Stimulated activated CD4-positive, alpha-beta T cell treated with anti-CD3 and anti-CD28 coated beads, Interleukin-15, amount 100 ng/mL, for 1 hour (primary cell): ENCODE results near the gene RDH8.
"Not testable (repeated sequence)": the region's sequence is repeated elsewhere in the genome, so short reads cannot be mapped to it uniquely, and the experiment has no call there.

ENCODE experiments used
- DNase-seq, 2 donors: peaks; one replicate each; pipeline ENCODE4 v3.0.0-alpha.2; 2020; ENCODE audit warnings: low read depth in 1 of 2, low spot score in 1 of 2

Gene RDH8

DNA sequence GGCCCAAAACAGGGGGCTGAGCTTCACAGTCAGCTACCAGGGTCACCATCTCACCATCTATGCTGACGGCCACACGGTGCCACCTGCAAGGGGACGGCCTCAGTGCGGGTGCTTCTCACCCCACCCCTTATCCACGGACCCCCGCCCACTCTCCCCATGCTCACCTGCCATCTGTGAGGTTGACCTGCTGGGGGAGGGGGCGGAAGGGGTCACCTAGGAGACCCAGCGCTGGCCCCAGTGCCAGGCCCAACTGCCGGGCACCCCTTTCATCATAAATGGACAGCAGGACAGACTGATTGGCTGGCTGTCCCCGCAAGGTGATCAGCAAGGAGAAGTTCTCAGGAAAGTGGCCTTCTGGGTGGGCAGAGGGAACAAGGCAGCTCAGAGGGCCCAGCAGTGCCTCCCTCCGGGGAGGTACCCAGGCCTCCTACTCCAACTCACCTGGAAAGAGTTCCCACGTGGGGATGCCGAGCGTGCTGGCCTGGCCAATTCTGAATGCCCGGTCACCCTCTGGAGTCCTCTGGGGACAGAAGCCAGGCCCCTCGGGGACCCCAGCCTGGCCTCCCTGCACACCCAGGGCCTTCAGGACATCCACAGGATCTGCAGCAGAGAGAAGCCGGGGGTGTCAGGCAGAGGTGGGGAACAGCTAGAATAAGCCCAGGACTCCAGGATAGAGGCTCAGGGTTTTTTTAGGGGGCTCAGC is 7.5 kb upstream of the RDH8 start:
- DNase-seq: no peak

DNA sequence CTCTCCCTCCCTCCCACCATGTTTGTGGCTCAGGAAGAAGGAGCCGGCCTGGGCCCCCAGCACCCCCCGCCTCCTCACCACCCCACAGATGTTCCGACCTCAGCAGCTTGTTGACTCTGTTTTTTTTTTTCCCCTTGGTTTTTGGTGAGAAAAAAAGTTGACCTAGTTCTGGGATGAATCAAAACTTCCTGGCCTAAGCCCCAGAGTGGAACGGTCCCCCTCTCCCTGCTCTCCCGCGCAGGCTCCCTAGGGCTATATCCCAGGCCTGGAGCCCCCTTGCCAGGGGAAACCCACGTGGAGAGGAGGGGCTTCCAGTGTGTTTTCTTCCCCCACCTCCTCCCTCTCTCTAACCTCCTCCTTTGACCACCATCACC is 7.0 kb upstream of the RDH8 start:
- no peak for DNase-seq

DNA sequence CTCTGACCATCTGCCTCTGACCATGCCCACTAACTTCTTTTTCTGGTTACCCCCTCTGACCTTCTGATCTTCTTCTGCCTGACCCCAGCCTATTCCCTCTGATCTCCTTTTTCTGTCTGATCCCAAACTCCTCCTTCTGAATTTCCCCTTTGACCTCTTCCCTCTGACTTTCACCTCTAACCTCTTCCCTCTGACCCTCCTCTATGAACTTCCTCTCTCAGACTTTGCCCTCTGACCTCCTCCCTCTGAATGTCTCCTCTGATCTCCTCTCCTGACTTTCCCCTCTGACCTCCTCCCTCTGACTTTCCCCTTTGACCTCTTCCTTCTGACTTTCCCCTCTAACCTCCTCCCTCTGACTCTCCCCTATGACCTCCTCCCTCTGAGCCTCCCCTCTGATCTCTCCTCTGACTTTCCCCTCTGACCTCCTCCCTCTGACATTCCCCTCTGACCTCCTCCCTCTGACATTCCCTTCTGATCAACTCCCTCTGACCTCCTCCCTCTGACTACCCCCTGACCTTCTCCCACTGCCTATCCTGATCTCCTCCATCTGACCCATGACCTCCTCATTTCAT is 6.4 kb upstream of the RDH8 start:
- DNase-seq: no peak

DNA sequence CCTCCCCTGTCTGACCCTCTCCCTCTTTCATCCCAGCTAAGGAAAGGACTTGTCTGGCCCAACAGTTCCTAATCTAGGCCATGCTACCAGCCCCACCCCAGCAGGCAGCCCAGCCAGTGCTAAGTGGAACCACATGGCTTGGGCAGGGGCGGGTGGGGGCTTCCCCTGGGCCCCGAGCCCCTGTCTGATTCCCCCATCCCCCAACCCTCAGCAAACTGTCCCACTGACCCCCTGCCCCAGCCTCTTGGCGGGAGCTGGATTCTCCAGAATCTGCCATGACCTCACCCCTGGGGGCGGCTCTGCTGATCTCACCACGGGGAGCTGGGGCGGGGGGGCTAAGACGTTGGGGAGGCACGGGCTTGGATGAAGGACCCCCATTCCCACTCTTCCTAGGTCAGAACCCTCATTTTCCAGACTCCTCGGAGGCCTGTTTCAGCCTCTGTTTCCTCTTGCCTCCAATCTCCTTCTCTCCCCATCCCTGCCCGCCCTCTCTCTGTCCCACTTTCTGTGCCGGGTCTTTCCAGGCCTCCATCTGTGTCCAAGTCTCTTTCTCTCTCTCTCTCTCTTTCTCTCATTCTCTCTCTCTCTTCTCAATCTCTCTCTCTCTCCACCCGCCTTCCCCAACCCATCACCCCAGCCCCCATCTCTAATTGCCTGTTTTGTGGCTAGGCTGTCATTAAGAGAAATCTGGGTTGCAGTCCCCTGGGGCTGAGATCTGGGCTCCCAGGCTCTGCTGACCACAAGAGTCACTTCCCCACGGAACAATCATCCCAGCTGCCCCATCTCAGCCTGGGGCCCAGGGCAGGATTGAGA is 5.7 kb upstream of the RDH8 start:
- no peak for DNase-seq

GRCh38 chr19:10008184-10008765 is 5.0 kb upstream of the RDH8 start:
- DNase-seq: no peak

- DNase-seq: no peak
These were observed 3.5 kb upstream of the RDH8 start for GRCh38 chr19:10009714-10010224.

- DNase-seq: no peak
These were observed 3.0 kb upstream of the RDH8 start, which contains the start of gene COL5A3 for GRCh38 chr19:10010247-10010691. Gene COL5A3 (minus strand): TSS chr19:10010504. CDS start chr19:10010385, 119 bp downstream.

- DNase-seq: no peak
These were observed 2.3 kb upstream of the RDH8 start for GRCh38 chr19:10010939-10011338.

DNA sequence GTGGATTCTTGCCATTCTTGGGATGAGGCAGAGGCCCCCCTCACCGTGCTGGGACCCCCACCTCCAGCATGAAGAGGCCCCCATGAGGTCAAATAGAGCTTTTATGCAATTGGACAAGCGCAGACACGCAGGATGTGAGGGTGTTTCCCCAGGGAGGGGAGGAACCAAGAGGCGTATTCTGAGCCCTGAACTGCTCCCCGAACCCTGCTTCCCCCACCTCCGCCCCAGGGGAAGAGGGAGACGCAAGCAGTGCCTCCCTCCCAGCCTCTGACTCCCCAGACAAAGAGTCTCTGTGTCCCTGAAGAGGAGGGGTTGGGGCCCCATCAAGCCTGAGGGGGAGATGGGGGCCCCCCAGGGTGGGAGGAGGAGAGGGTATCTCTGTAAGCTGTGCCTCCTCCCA is 1.3 kb upstream of the RDH8 start:
- DNase-seq: no peak

DNA sequence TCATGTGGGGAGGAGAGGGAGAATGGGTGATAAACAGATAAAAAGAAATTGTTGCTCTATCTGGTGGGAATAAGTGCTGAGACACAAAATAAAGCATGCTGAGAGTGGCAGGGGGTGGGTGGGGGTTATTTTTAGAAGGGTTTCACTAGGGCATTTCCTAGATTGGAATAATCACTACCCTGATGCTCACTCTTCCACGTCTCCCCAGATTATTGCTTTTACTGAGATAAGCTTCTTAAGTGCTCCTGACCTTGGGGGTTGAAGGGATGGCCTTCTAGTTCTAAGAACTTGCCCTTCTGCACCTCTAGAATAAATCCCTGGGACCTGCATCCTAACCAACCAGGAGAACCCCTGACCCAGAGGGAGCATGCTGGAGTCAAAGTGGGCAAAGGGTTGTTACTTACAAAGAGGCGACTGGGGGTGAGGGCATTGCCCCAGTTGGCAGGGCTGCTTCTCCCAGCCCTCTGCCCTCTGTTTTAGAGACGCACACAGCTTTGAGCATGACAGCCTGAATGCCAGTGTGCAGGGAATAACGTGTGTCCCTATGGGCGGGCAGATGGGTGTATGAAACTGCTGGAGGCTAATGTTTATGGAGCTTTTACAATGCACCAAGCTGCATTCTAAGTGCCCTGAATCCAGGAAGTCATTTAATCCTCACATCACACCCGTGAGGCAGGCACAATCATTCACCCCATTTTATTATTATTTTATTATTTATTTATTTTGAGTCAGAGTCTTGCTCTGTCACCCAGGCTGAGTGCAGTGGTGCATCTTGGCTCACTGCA is 743 bp downstream of the RDH8 start:
- no peak for DNase-seq

DNA sequence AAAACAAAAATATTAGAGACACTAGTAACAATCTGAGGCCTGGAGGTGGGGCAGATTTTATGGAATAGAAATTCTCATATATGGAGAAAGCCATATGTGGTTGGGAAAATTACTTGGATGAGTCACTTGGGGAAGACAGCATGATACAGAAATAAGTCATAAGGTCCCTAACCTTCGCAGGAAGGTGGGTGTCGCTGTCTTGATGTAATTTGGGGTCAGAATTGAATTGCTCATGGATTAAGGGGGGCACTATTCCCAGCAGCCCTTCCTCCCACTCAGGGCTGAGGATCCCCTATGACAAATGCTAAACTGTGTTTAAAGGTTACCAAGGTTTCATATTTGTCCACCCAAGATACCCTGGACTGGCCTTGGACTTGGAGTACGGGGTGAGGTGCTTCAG is 5.0 kb downstream of the RDH8 start:
- no peak for DNase-seq

- DNase-seq: no peak
These were observed 5.5 kb downstream of the RDH8 start for GRCh38 chr19:10018786-10019185.

GRCh38 chr19:10019246-10019645 is 6.0 kb downstream of the RDH8 start:
- DNase-seq: no peak

- DNase-seq: no peak
These were observed 7.6 kb downstream of the RDH8 start for GRCh38 chr19:10020851-10021250.

DNA sequence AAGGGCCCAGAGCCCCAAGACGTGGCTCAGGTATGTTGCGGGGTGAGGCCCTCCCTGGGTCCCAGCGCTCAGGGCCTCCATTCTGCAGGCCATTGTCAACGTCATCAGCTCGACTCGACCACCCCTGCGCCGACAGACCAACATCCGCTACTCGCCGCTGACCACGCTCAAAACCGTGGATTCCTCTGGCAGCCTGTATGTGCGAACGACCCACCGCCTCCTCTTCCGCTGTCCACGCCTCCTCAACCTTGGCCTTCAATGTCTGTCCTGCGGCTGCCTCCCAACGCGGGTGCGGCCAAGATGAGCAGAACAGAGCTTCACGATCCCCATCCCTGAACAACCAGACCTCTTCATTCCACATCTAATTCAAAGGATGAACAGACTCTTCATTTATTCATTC is 8.2 kb downstream of the RDH8 start:
- DNase-seq: no peak

DNA sequence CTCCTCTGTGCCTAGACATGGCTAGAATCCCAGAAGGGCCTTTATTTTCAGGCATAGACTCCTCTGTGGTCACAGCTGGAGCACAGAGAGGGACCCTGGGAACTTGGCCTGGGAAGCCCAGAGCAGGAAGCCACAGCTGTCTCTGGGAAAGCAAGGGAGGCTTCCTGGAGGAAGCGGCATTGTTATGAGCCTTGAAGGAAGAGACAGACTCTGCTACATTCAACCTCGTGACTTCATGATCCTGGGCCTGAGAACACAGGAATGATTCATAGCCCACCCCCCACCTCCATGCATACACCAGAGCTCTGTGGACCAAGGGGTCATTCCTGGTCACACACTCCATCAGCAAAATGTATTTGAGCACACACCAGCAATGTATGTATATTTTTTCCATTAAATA is 8.6 kb downstream of the RDH8 start:
- no peak for DNase-seq

DNA sequence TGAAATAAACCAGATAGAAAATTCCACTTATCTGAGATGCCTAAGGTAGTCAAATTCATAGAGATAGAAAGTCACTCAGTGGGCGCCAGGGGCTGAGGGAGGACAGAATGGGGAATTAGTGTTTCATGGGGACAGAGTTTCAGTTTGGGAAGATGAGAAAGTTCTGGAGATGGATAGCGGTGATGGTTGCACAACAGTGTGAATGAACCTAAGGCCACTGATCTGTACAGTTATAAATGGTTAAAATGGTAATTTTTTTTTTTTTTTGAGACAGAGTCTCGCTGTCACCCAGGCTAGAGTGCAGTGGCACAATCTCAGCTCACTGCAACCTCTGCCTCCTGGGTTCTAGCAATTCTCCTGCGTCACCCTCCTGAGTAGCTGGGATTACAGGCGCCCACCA is 9.8 kb downstream of the RDH8 start:
- not testable (repeated sequence) for DNase-seq

DNA sequence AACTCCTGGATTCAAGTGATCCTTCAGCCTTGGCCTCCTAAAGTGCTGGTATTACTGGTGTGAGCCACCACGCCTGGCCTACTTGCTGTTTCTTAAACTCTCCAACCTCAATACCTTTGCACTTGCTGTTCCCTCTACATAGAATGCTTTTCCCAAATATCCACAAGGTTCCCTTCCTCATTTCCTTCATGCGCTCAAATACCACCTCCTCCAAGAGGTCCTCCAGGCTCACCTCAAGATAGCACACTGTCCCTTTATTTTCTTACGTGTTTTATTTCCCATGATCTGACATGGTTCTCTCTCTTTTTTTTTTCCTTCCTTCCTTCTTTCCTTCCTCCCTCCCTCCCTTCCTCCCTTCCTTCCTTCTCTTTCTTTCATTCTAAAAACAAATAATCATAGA is 13.5 kb downstream of the RDH8 start:
- DNase-seq: no peak

- peak; percentile 40 to 59 for DNase-seq
These were observed 14.1 kb downstream of the RDH8 start for GRCh38 chr19:10027158-10027997.

- no peak for DNase-seq
These were observed 20.3 kb downstream of the RDH8 start for GRCh38 chr19:10033614-10034013.
